ENCODE results near the gene NAP1L1. TPM values are rescaled to one million over a fixed set of nuclear protein-coding genes. Genes with fewer than 3 reads are reported as not detected.

Gene NAP1L1
- total RNA-seq, 1 donor from 2014 or later: 687 TPM

DNA sequence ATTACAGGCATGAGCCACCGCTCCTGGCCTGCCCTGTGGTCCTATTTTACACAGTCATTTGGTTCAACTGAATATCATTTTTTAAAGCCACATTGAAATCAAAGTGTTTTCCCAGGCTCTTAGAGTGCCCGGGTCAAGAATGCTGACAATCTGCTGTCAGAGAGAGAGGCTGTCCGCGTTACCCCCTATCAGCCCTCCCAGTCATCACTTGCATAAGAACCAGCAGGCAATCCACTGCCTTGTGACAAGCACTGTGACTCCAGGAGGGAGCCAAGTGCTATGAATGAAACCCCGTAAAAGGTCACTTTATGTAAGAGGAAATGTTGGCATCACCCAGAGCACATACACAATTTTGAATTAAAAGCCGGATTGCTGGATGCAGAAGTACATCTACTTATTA lies 66.4 kb downstream of the NAP1L1 start:
- H3K36me3 ChIP-seq (ENCODE audit: insufficient read depth, low read length): no peaks in the 10 kb centered on the region
- no peak for FAIRE-seq
- H3K27ac Mint-ChIP-seq (ENCODE audit: unreplicated experiment): peak overlapping the region; percentile 88
- no peaks in the 10 kb centered on the region for H3K27me3 Mint-ChIP-seq (ENCODE audit: low read depth, unreplicated experiment)
- no peaks in the 10 kb centered on the region for H3K36me3 Mint-ChIP-seq (ENCODE audit: low read depth, unreplicated experiment)
- H3K4me2 ChIP-seq (ENCODE audit: low read length): no peak overlapping the region
- no peaks in the 10 kb centered on the region for H3K9me3 Mint-ChIP-seq (ENCODE audit: unreplicated experiment)
- H2AFZ ChIP-seq (ENCODE audit: low read depth, low read length): no peak overlapping the region
- H3K79me2 ChIP-seq (ENCODE audit: insufficient read depth, low read length): no peaks in the 10 kb centered on the region
- H3K4me1 ChIP-seq (ENCODE audit: insufficient read depth, low read length): peaks cover 30% of the 10 kb centered on the region
- H3K4me1 Mint-ChIP-seq (ENCODE audit: low read depth, unreplicated experiment): peaks cover 33% of the 10 kb centered on the region
- H3K4me3 Mint-ChIP-seq (ENCODE audit: unreplicated experiment): no peak overlapping the region
- H3K27ac ChIP-seq (ENCODE audit: low read depth, low read length): peak overlapping the region; percentile 48
- no peaks in the 10 kb centered on the region for H4K20me1 ChIP-seq (ENCODE audit: insufficient read depth, low read length)
- TF ChIP-seq, protein P1, sequence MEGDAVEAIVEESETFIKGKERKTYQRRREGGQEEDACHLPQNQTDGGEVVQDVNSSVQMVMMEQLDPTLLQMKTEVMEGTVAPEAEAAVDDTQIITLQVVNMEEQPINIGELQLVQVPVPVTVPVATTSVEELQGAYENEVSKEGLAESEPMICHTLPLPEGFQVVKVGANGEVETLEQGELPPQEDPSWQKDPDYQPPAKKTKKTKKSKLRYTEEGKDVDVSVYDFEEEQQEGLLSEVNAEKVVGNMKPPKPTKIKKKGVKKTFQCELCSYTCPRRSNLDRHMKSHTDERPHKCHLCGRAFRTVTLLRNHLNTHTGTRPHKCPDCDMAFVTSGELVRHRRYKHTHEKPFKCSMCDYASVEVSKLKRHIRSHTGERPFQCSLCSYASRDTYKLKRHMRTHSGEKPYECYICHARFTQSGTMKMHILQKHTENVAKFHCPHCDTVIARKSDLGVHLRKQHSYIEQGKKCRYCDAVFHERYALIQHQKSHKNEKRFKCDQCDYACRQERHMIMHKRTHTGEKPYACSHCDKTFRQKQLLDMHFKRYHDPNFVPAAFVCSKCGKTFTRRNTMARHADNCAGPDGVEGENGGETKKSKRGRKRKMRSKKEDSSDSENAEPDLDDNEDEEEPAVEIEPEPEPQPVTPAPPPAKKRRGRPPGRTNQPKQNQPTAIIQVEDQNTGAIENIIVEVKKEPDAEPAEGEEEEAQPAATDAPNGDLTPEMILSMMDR (IDR thresholded peaks at IDR 0.05; ENCODE audit: insufficient read depth, low read depth, low read length): no peak
- TF ChIP-seq EZH2 (IDR thresholded peaks at IDR 0.05; ENCODE audit: insufficient read depth, low read length): no peak
- no peak overlapping the region for H3K4me3 ChIP-seq (ENCODE audit: insufficient read depth, low read depth, low read length)
- peak; percentile 47 for DNase-seq (ENCODE audit: low read depth)
- peak overlapping the region; percentile 3 for H3K9ac ChIP-seq (ENCODE audit: low read length)
- no peaks in the 10 kb centered on the region for H3K27me3 ChIP-seq (ENCODE audit: insufficient read depth, low read length)
- H3K9me3 ChIP-seq (ENCODE audit: insufficient read depth, low read depth, low read length): no peaks in the 10 kb centered on the region

DNA sequence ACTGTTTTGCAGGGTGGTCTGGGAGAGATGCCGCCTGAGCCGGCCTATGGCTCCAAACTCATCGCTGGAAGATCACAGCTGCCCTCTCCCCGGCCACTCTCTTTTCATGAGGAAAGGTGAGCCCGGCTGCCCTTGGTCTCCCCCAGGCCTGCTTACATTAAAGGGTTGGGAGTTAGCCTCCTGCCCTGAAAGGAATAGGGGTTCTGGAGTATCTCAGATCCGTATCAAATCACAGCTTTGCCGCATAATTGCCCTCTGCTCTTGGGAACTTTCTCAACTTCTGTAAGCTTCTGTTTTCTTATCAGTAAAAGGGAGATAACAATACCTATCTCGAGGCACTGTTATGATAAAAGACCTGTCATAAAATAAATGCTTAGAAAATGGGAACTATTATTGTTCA lies 70.5 kb downstream of the NAP1L1 start:
- H3K79me2 ChIP-seq (ENCODE audit: insufficient read depth, low read length): no peaks in the 10 kb centered on the region
- H3K36me3 ChIP-seq (ENCODE audit: insufficient read depth, low read length): no peaks in the 10 kb centered on the region
- Mint-ChIP-seq H3K27me3 (ENCODE audit: low read depth, unreplicated experiment) (no peaks in the 10 kb centered on the region), H3K36me3 (ENCODE audit: low read depth, unreplicated experiment) (no peaks in the 10 kb centered on the region), H3K4me3 (ENCODE audit: unreplicated experiment) (no peak overlapping the region), H3K4me1 (ENCODE audit: low read depth, unreplicated experiment) (peaks cover 18% of the 10 kb centered on the region), H3K9me3 (ENCODE audit: unreplicated experiment) (no peaks in the 10 kb centered on the region), H3K27ac (ENCODE audit: unreplicated experiment) (no peak overlapping the region)
- no peaks in the 10 kb centered on the region for H4K20me1 ChIP-seq (ENCODE audit: insufficient read depth, low read length)
- no peak overlapping the region for H3K4me3 ChIP-seq (ENCODE audit: insufficient read depth, low read depth, low read length)
- no peak overlapping the region for H3K9ac ChIP-seq (ENCODE audit: low read length)
- H2AFZ ChIP-seq (ENCODE audit: low read depth, low read length): no peak overlapping the region
- peaks cover 9% of the 10 kb centered on the region for H3K4me1 ChIP-seq (ENCODE audit: insufficient read depth, low read length)
- no peak overlapping the region for H3K4me2 ChIP-seq (ENCODE audit: low read length)
- no peak overlapping the region for H3K27ac ChIP-seq (ENCODE audit: low read depth, low read length)
- no peak for DNase-seq (ENCODE audit: low read depth)
- FAIRE-seq: no peak
- no peaks in the 10 kb centered on the region for H3K9me3 ChIP-seq (ENCODE audit: insufficient read depth, low read depth, low read length)
- no peaks in the 10 kb centered on the region for H3K27me3 ChIP-seq (ENCODE audit: insufficient read depth, low read length)
- TF ChIP-seq EZH2 (IDR thresholded peaks at IDR 0.05; ENCODE audit: insufficient read depth, low read length): no peak
- TF ChIP-seq, protein P1 (IDR thresholded peaks at IDR 0.05; ENCODE audit: insufficient read depth, low read depth, low read length): no peak

DNA sequence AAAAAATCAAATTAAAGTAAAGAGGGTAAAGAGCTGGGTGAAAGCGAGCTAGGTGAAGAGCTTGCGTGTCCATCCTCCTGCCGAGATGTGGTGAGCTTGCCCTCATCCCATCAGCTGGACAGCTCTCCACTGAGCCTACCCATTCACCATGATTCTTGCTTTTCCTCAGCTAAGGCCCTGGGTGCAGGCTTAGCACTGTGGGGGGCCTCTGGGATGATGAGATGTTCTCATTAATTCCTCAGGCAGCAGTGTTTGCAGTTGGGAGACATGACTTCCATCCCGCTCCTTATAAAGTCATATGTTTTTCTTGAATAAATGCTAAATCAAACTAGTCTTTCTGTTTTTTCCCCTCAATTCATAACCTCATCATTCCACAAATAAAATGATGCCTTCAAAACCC lies 70.9 kb downstream of the NAP1L1 start:
- no peaks in the 10 kb centered on the region for H3K79me2 ChIP-seq (ENCODE audit: insufficient read depth, low read length)
- H3K4me1 ChIP-seq (ENCODE audit: insufficient read depth, low read length): peaks cover 7% of the 10 kb centered on the region
- TF ChIP-seq, protein P1 (IDR thresholded peaks at IDR 0.05; ENCODE audit: insufficient read depth, low read depth, low read length): no peak
- no peak for TF ChIP-seq EZH2 (IDR thresholded peaks at IDR 0.05; ENCODE audit: insufficient read depth, low read length)
- Mint-ChIP-seq H3K4me3 (ENCODE audit: unreplicated experiment) (no peak overlapping the region), H3K27me3 (ENCODE audit: low read depth, unreplicated experiment) (no peaks in the 10 kb centered on the region), H3K36me3 (ENCODE audit: low read depth, unreplicated experiment) (no peaks in the 10 kb centered on the region), H3K9me3 (ENCODE audit: unreplicated experiment) (no peaks in the 10 kb centered on the region), H3K27ac (ENCODE audit: unreplicated experiment) (no peak overlapping the region), H3K4me1 (ENCODE audit: low read depth, unreplicated experiment) (peaks cover 16% of the 10 kb centered on the region)
- H3K27ac ChIP-seq (ENCODE audit: low read depth, low read length): no peak overlapping the region
- DNase-seq (ENCODE audit: low read depth) (no peak), FAIRE-seq (no peak)
- no peaks in the 10 kb centered on the region for H3K27me3 ChIP-seq (ENCODE audit: insufficient read depth, low read length)
- no peaks in the 10 kb centered on the region for H4K20me1 ChIP-seq (ENCODE audit: insufficient read depth, low read length)
- H3K4me2 ChIP-seq (ENCODE audit: low read length): no peak overlapping the region
- no peak overlapping the region for H2AFZ ChIP-seq (ENCODE audit: low read depth, low read length)
- no peak overlapping the region for H3K9ac ChIP-seq (ENCODE audit: low read length)
- H3K36me3 ChIP-seq (ENCODE audit: insufficient read depth, low read length): no peaks in the 10 kb centered on the region
- H3K4me3 ChIP-seq (ENCODE audit: insufficient read depth, low read depth, low read length): no peak overlapping the region
- no peaks in the 10 kb centered on the region for H3K9me3 ChIP-seq (ENCODE audit: insufficient read depth, low read depth, low read length)
